ENCODE measurements around the gene SURF1.

GRCh38 chr9:133375116-133375723, 18.9 kb upstream of the SURF1 start:
- TF ChIP-seq POLR2AphosphoS5 (IDR thresholded peaks at IDR 0.05; ENCODE audit: low read depth, low read length) (no peak), POLR2A (IDR thresholded peaks at IDR 0.05; ENCODE audit: low read depth, low read length) (no peak), PAX5 (IDR thresholded peaks at IDR 0.05; ENCODE audit: insufficient read depth, low read length, severe bottlenecking) (no peak), TAF1 (IDR thresholded peaks at IDR 0.05; ENCODE audit: low read depth, low read length) (no peak), SPI1 (IDR thresholded peaks at IDR 0.05; ENCODE audit: low read depth, low read length) (no peak), POU2F2 (IDR thresholded peaks at IDR 0.05; ENCODE audit: low read depth, low read length) (no peak)

All from GM12891 (cell line).